ENCODE measurements around the gene NAA80. TPM values are rescaled to one million over a fixed set of nuclear protein-coding genes. Genes with fewer than 3 reads are reported as not detected.
"Not testable (repeated sequence)": the region's sequence is repeated elsewhere in the genome, so short reads cannot be mapped to it uniquely, and the experiment has no call there.

Gene NAA80
- total RNA-seq, 2 donors from 2014 or later: 9.8 to 11.2 TPM

GRCh38 chr3:50265571-50265970 is 33.6 kb downstream of the NAA80 start:
- no peak for ATAC-seq
- intact Hi-C loops (cut with DNase I, micrococcal nuclease): no loop called here
- DNase-seq: no peak

GRCh38 chr3:50264964-50265485 is 34.2 kb downstream of the NAA80 start:
- DNase-seq (no peak), ATAC-seq (no peak)
- intact Hi-C loops (cut with DNase I, micrococcal nuclease): no loop called here

GRCh38 chr3:50264383-50264963 is 34.7 kb downstream of the NAA80 start:
- intact Hi-C loops (cut with DNase I, micrococcal nuclease): no loop called here
- no peak for ATAC-seq
- DNase-seq: peak; percentile 58 to 69

- DNase-seq: no peak
- no peak for ATAC-seq
- intact Hi-C loops (cut with DNase I, micrococcal nuclease): no loop called here
Observed at GRCh38 chr3:50263478-50264382, 35.5 kb downstream of the NAA80 start.

GRCh38 chr3:50262778-50263177 is 36.4 kb downstream of the NAA80 start:
- ATAC-seq: no peak
- no peak for DNase-seq
- intact Hi-C loops (cut with DNase I, micrococcal nuclease): no loop called here

GRCh38 chr3:50262200-50262599 is 37.0 kb downstream of the NAA80 start:
- intact Hi-C loops (cut with DNase I, micrococcal nuclease); DNase-seq; ATAC-seq: not testable (repeated sequence)

GRCh38 chr3:50261505-50261904 is 37.7 kb downstream of the NAA80 start:
- intact Hi-C loops (cut with DNase I, micrococcal nuclease): no loop called here
- ATAC-seq (no peak), DNase-seq (no peak)

- DNase-seq (no peak), ATAC-seq (no peak)
- intact Hi-C loops (cut with DNase I, micrococcal nuclease): no loop called here
Observed at GRCh38 chr3:50260942-50261441, 38.2 kb downstream of the NAA80 start.

GRCh38 chr3:50260027-50260941 is 38.9 kb downstream of the NAA80 start:
- DNase-seq (peak; percentile 89 to 94), ATAC-seq (peak; percentile 87)
- intact Hi-C loops (cut with DNase I, micrococcal nuclease): no loop called here

GRCh38 chr3:50259432-50260026 is 39.7 kb downstream of the NAA80 start:
- DNase-seq: no peak
- ATAC-seq: no peak
- intact Hi-C loops (cut with DNase I, micrococcal nuclease): no loop called here

GRCh38 chr3:50258979-50259378 is 40.2 kb downstream of the NAA80 start:
- ATAC-seq (no peak), DNase-seq (no peak)
- intact Hi-C loops (cut with DNase I, micrococcal nuclease): no loop called here

- DNase-seq (peak in 1 of 2 donors; percentile 22), ATAC-seq (no peak)
- intact Hi-C loops (cut with DNase I, micrococcal nuclease): no loop called here
Observed at GRCh38 chr3:50258029-50258680, 41.0 kb downstream of the NAA80 start.

GRCh38 chr3:50256978-50257890 is 42.0 kb downstream of the NAA80 start:
- ATAC-seq (peak; percentile 20), DNase-seq (peak in 1 of 2 donors; percentile 71)
- intact Hi-C loops (cut with DNase I, micrococcal nuclease): no loop called here

- no peak for DNase-seq
- intact Hi-C loops (cut with DNase I, micrococcal nuclease): no loop called here
- ATAC-seq: no peak
Observed at GRCh38 chr3:50255251-50255615, 44.0 kb downstream of the NAA80 start.

GRCh38 chr3:50254577-50255250 is 44.5 kb downstream of the NAA80 start:
- intact Hi-C loops (cut with DNase I, micrococcal nuclease): no loop called here
- DNase-seq (no peak), ATAC-seq (no peak)

GRCh38 chr3:50251220-50251619 is 48.0 kb downstream of the NAA80 start:
- peak; percentile 47 for ATAC-seq
- intact Hi-C loops (cut with DNase I, micrococcal nuclease): no loop called here
- DNase-seq: no peak

GRCh38 chr3:50250514-50250913 is 48.7 kb downstream of the NAA80 start:
- no peak for ATAC-seq
- DNase-seq: no peak
- intact Hi-C loops (cut with DNase I, micrococcal nuclease): no loop called here
